AG04450 (cell line): ENCODE measurements around the gene VAMP8. TPM values are rescaled to one million over a fixed set of nuclear protein-coding genes. Genes with fewer than 3 reads are reported as not detected.
A peak's percentile ranks its signal among the peaks of the same experiment; 100 is the strongest.

Source experiments
- CTCF ChIA-PET: fragments of 300-600, 350-600 bp; formaldehyde crosslinking; extraction: SDS; loops from one replicate; lab custom pipeline; 2022; ENCODE audit warnings: antibody characterized with exemption, inconsistent platforms; lab: Charles Lee
- POLR2A ChIA-PET: fragments of 350-600 bp; formaldehyde crosslinking; extraction: SDS; loops from one replicate; lab custom pipeline; 2021; ENCODE audit warnings: antibody characterized with exemption, inconsistent platforms; lab: Yijun Ruan, JAX
- DNase-seq: peaks from one replicate; pipeline ENCODE4 v3.0.0-alpha.2; 2011; ENCODE audit warnings: low read depth, low spot score
- H3K27ac ChIP-seq: one replicate; pipeline ENCODE4 v1.5.1; 2012; ENCODE audit warnings: low read depth, low read length, control low read depth
- H3K27me3 ChIP-seq: one replicate; pipeline ENCODE4 v1.6.0; 2012; ENCODE audit warnings: low read length; ENCODE audit not compliant: control insufficient read depth, insufficient read depth
- H3K4me3 ChIP-seq: 2 replicates; pipeline ENCODE4 v1.5.1; 2011; ENCODE audit warnings: mild to moderate bottlenecking, low read depth, low read length, control low read depth
- H3K9me3 ChIP-seq: 2 replicates; pipeline ENCODE4 v1.5.1; 2012; ENCODE audit warnings: low read length; ENCODE audit not compliant: control insufficient read depth, insufficient read depth
- polyA plus RNA-seq: library from polyadenylated mRNA; depleted of rRNA; stranded (reverse); fragments of >200 nt; gene quantifications from 2 replicates; pipeline ENCODE4 v1.2.3, GENCODE V29; 2011
- TF ChIP-seq, protein P1 (sequence below): IDR thresholded peaks from 2 replicates; pipeline ENCODE4 v1.5.1; 2011; ENCODE audit warnings: low read depth, low read length, control low read depth, inconsistent platforms

The VAMP8 gene
- polyA plus RNA-seq, 1 experiment = 3.6 TPM

GRCh38 chr2:85561280-85562212 is 15.8 kb upstream of the VAMP8 start, which contains the start of gene GGCX:
GGCX (minus strand) TSS chr2:85561493; CDS start chr2:85561428, 65 bp downstream.
- peak; percentile 83 for DNase-seq
- Histone ChIP-seq H3K9me3 (no peaks in the 10 kb centered on the region; the same call in 1 of the 2 replicates), H3K4me3 (peak within 1 kb of the TSS; percentile 92), H3K27ac (peak within 1 kb of the TSS; percentile 73), H3K27me3 (no peaks in the 10 kb centered on the region)
- POLR2A ChIA-PET = interaction anchor here (0.5 to 2.3 kb wide), 7 partner anchors 9 to 419 kb away, joined by 3 to 9 read pairs (median 6); partner anchors contain the start of genes MAT2A and USP39
- CTCF ChIA-PET = interaction anchor here (0.6 to 1.8 kb wide), 5 partner anchors 9 to 601 kb away, joined by 3 to 14 read pairs (median 6); no protein-coding TSS in a partner anchor
- TF ChIP-seq, protein P1, sequence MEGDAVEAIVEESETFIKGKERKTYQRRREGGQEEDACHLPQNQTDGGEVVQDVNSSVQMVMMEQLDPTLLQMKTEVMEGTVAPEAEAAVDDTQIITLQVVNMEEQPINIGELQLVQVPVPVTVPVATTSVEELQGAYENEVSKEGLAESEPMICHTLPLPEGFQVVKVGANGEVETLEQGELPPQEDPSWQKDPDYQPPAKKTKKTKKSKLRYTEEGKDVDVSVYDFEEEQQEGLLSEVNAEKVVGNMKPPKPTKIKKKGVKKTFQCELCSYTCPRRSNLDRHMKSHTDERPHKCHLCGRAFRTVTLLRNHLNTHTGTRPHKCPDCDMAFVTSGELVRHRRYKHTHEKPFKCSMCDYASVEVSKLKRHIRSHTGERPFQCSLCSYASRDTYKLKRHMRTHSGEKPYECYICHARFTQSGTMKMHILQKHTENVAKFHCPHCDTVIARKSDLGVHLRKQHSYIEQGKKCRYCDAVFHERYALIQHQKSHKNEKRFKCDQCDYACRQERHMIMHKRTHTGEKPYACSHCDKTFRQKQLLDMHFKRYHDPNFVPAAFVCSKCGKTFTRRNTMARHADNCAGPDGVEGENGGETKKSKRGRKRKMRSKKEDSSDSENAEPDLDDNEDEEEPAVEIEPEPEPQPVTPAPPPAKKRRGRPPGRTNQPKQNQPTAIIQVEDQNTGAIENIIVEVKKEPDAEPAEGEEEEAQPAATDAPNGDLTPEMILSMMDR = no peak

- TF ChIP-seq, protein P1 = no peak
- POLR2A ChIA-PET = interaction anchor here (0.6 kb wide), 1 partner anchor 24 kb away, joined by 3 read pairs; no protein-coding TSS in a partner anchor
- CTCF ChIA-PET = interaction anchor here (0.6 kb wide), 1 partner anchor 12 kb away, joined by 4 read pairs; no protein-coding TSS in a partner anchor
- no peaks in the 10 kb centered on the region; the same call in 1 of the 2 replicates for H3K9me3 ChIP-seq
- no peak overlapping the region for H3K27ac ChIP-seq
- H3K27me3 ChIP-seq = peaks cover under 1% of the 10 kb centered on the region
- no peak for DNase-seq
- H3K4me3 ChIP-seq = no peak overlapping the region
Measured at GRCh38 chr2:85564144-85564563, 13.2 kb upstream of the VAMP8 start.

DNA sequence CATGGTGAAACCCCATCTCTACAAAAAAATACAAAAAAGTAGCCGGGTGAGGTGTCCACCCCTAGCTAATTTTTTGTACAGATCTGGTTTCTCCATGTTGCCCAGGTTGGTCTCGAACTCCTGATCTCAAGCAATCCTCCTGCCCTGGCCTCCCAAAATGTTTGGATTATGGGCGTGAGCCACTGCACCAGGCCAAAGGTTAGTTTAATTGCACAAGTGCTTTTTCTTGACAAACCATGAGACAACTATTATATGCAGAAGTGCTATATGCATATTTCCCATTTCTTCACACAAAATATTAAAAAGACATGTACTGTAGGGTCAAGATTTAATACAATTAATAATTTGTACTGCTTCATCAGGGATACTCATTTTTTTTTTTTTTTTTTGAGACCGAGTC is 11.1 kb upstream of the VAMP8 start:
- Histone ChIP-seq H3K9me3 (no peaks in the 10 kb centered on the region; the same call in 1 of the 2 replicates), H3K27ac (no peak overlapping the region), H3K4me3 (no peak overlapping the region), H3K27me3 (peaks cover 18% of the 10 kb centered on the region)
- ChIA-PET POLR2A (no interaction called here), CTCF (interaction anchor here (1.1 kb wide), 1 partner anchor 12 kb away, joined by 3 read pairs; no protein-coding TSS in a partner anchor)
- no peak for DNase-seq
- TF ChIP-seq, protein P1 = no peak

DNA sequence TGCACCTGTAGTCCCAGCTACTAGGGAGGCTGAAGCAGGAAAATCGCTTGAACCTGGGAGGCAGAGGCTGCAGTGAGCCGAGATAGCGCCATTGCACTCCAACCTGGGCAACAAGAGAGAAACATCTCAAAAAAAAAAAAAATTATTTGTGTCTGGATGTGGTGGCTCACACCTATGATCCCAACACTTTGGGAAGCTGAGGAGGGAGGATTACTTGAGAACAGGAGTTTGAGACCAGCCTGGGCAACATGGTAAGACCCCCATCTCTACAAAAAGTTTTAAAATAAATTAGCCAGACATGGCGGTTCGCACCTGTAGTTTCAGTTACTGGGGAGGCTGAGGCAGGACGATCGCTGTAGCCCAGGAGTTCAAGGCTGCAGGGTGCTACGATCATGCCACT is 1.6 kb upstream of the VAMP8 start:
- H3K4me3 ChIP-seq = no peak overlapping the region
- CTCF ChIA-PET = interaction anchor here (0.6 to 1.7 kb wide), 2 partner anchors 27 to 62 kb away, joined by 4 to 5 read pairs; partner anchors contain the start of gene TMEM150A
- H3K27me3 ChIP-seq = peaks cover 16% of the 10 kb centered on the region
- POLR2A ChIA-PET = no interaction called here
- DNase-seq = no peak
- no peak overlapping the region for H3K27ac ChIP-seq
- no peaks in the 10 kb centered on the region for H3K9me3 ChIP-seq
- TF ChIP-seq, protein P1 = no peak
